Keratinocyte (primary cell): ENCODE data around the gene ASB8. TPM values are rescaled to one million over a fixed set of nuclear protein-coding genes. Genes with fewer than 3 reads are reported as not detected.
"Not testable (repeated sequence)": the region's sequence is repeated elsewhere in the genome, so short reads cannot be mapped to it uniquely, and the experiment has no call there.

ENCODE experiments used
- DNase-seq: peaks from one replicate; pipeline ENCODE4 v3.0.0-alpha.2; 2011; ENCODE audit warnings: low read depth, missing footprints, low spot score
- FAIRE-seq: peaks from 2 replicates; lab custom pipeline; 2011; peaks lifted over from hg19 to GRCh38; lab: Jason Lieb, UNC
- H2AFZ ChIP-seq: 2 replicates; pipeline ENCODE4 v1.6.0; 2012; ENCODE audit warnings: low read length, control low read depth, inconsistent platforms; ENCODE audit not compliant: control insufficient read depth
- H3K27ac ChIP-seq: 2 replicates; pipeline ENCODE4 v1.5.1; 2011; ENCODE audit warnings: low read length; ENCODE audit not compliant: control insufficient read depth, insufficient read depth
- H3K27me3 ChIP-seq: 3 replicates; pipeline ENCODE4 v1.6.0; 2011; ENCODE audit warnings: low read length; ENCODE audit not compliant: control insufficient read depth, insufficient read depth; ENCODE audit errors: extremely low read depth
- H3K36me3 ChIP-seq, 2 experiments: 2 replicates in 1 of 2; 3 replicates in 1 of 2; pipeline ENCODE4 v1.5.1; 2011; ENCODE audit warnings: low read length in 2 of 2, mild to moderate bottlenecking in 1 of 2; ENCODE audit not compliant: control insufficient read depth in 2 of 2, insufficient read depth in 2 of 2; ENCODE audit errors: extremely low read depth in 1 of 2
- H3K4me1 ChIP-seq: 3 replicates; pipeline ENCODE4 v1.5.1; 2011; ENCODE audit warnings: low read length; ENCODE audit not compliant: control insufficient read depth, insufficient read depth; ENCODE audit errors: extremely low read depth
- H3K4me2 ChIP-seq: 3 replicates; pipeline ENCODE4 v1.6.0; 2011; ENCODE audit warnings: low read depth, low read length; ENCODE audit not compliant: control insufficient read depth, insufficient read depth; ENCODE audit errors: extremely low read depth
- H3K4me3 ChIP-seq, 3 experiments: fragments of 200-600 bp in 1 of 3; sonication (generic) in 1 of 3; 2 replicates in 2 of 3; 3 replicates in 1 of 3; pipeline ENCODE4 v1.5.1; 2011 to 2016; ENCODE audit warnings: low read length in 3 of 3, mild to moderate bottlenecking in 3 of 3, control low read depth in 2 of 3, inconsistent platforms in 1 of 3, low read depth in 1 of 3, mixed read lengths in 1 of 3, mixed run types in 1 of 3, moderate library complexity in 1 of 3; ENCODE audit not compliant: control insufficient read depth in 2 of 3, insufficient read depth in 2 of 3; ENCODE audit errors: extremely low read depth in 1 of 3
- H3K79me2 ChIP-seq: 2 replicates; pipeline ENCODE4 v1.6.0; 2012; ENCODE audit warnings: low read length; ENCODE audit not compliant: control insufficient read depth, insufficient read depth
- H3K9ac ChIP-seq: 3 replicates; pipeline ENCODE4 v1.6.0; 2011; ENCODE audit warnings: low read length; ENCODE audit not compliant: control insufficient read depth, insufficient read depth; ENCODE audit errors: extremely low read depth
- H3K9me1 ChIP-seq: 3 replicates; pipeline ENCODE4 v1.6.0; 2011; ENCODE audit warnings: low read length; ENCODE audit not compliant: control insufficient read depth, insufficient read depth; ENCODE audit errors: extremely low read depth
- H3K9me3 ChIP-seq: 2 replicates; pipeline ENCODE4 v1.5.1; 2012; ENCODE audit warnings: low read depth, low read length; ENCODE audit not compliant: control insufficient read depth
- H4K20me1 ChIP-seq: 3 replicates; pipeline ENCODE4 v1.6.0; 2011; ENCODE audit warnings: low read length; ENCODE audit not compliant: control insufficient read depth, insufficient read depth; ENCODE audit errors: extremely low read depth
- CTCF ChIP-seq, 3 experiments: IDR thresholded peaks in 1 of 3; conservative IDR thresholded peaks in 1 of 3; optimal IDR thresholded peaks in 1 of 3; 2 replicates in 2 of 3; 3 replicates in 1 of 3; pipeline versions ENCODE3 to v1.5.1; 2011; ENCODE audit warnings: low read length in 3 of 3, mild to moderate bottlenecking in 3 of 3, moderate library complexity in 2 of 3, control low read depth in 1 of 3, inconsistent platforms in 1 of 3; ENCODE audit not compliant: insufficient read depth in 2 of 3; ENCODE audit errors: extremely low read depth in 1 of 3
- EZH2 ChIP-seq: IDR thresholded peaks from one replicate; pipeline ENCODE4 v1.6.1; 2012; ENCODE audit warnings: inconsistent platforms, mild to moderate bottlenecking, low read length, moderate library complexity
- dilution Hi-C: fragments of 300-500 bp; cut with MboI; formaldehyde crosslinking; loops from one replicate; pipeline ENCODE4 v1.7.0; 2020; ENCODE audit warnings: low sequenced_read_pairs; ENCODE audit not compliant: extremely low pct_ligation_motif_present
- polyA plus RNA-seq, 5 experiments: library from polyadenylated mRNA; depleted of rRNA in 3 of 5; stranded (reverse) in 3 of 5; stranded (forward) in 1 of 5; unstranded in 1 of 5; fragments of >200 nt; gene quantifications; 1 replicate in 1 of 5; 2 replicates in 3 of 5; 3 replicates in 1 of 5; pipeline versions ENCODE4 v1.2.1 to v1.2.3, GENCODE V29; 2011 to 2012; ENCODE audit warnings: missing spikeins in 2 of 5, low read depth in 1 of 5, low replicate concordance in 1 of 5

The ASB8 gene
- polyA plus RNA-seq, 1 donor (not counting 4 experiments of a cell fraction or from before 2014, with no cell fraction given), result 18.4 TPM

GRCh38 chr12:48156652-48157017, 680 bp downstream of the ASB8 start:
- Histone ChIP-seq H3K9me3 (no peaks in the 10 kb centered on the region), H4K20me1 (no peaks in the 10 kb centered on the region), H3K79me2 (peaks cover 9% of the 10 kb centered on the region), H2AFZ (peak overlapping the region; percentile 100), H3K4me2 (peak overlapping the region; percentile 98), H3K9me1 (no peaks in the 10 kb centered on the region), H3K36me3 (peaks cover 0 to 5% of the 10 kb centered on the region in 2 experiments), H3K27me3 (no peaks in the 10 kb centered on the region), H3K27ac (peak overlapping the region; percentile 30), H3K4me1 (peaks cover 13% of the 10 kb centered on the region), H3K4me3 (peak overlapping the region; percentile 67 to 99 (median 98)), H3K9ac (peak overlapping the region; percentile 84)
- no peak for DNase-seq
- FAIRE-seq, result no peak
- dilution Hi-C loops, result no loop called here
- TF ChIP-seq CTCF (optimal IDR thresholded peaks at IDR 0.05 in 1 of 3, IDR thresholded peaks at IDR 0.05 in 1 of 3, conservative IDR thresholded peaks at IDR 0.05 in 1 of 3; ENCODE audit: extremely low read depth in 1 of 3, insufficient read depth in 2 of 3, low read length in 3 of 3) (no peak), EZH2 (no peak)

DNA sequence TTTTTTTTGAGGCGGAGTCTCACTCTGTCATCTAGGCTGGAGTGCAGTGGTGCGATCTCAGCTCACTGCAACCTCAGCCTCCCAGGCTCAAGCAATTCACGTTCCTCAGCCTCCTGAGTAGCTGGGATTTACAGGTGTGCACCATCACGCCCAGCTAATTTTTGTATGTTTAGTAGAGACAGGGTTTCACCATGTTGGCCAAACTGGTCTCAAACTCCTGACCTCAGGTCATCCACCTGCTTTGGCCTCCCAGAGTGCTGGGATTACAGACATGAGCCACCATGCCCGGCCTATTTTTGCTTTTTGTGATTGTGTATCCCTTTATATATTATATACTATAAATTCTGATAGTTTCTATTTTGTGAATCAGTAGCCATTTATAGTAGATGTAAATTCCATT, 1.5 kb downstream of the ASB8 start:
- H3K27ac ChIP-seq, H3K4me3 ChIP-seq, H2AFZ ChIP-seq, H3K9ac ChIP-seq, H3K36me3 ChIP-seq, DNase-seq, dilution Hi-C loops, H4K20me1 ChIP-seq, H3K9me3 ChIP-seq, H3K27me3 ChIP-seq, H3K79me2 ChIP-seq, H3K9me1 ChIP-seq, FAIRE-seq, H3K4me2 ChIP-seq: not testable (repeated sequence)
- peaks cover 13% of the 10 kb centered on the region for H3K4me1 ChIP-seq

- Histone ChIP-seq H3K9me3 (no peaks in the 10 kb centered on the region), H2AFZ (no peak overlapping the region), H4K20me1 (no peaks in the 10 kb centered on the region), H3K79me2 (peaks cover 1% of the 10 kb centered on the region), H3K36me3 (peaks cover 10 to 17% of the 10 kb centered on the region in 2 experiments), H3K4me3 (no peak overlapping the region), H3K27ac (no peak overlapping the region), H3K9ac (no peak overlapping the region), H3K27me3 (no peaks in the 10 kb centered on the region), H3K4me1 (peaks cover under 1% of the 10 kb centered on the region), H3K9me1 (no peaks in the 10 kb centered on the region), H3K4me2 (no peak overlapping the region)
- TF ChIP-seq CTCF (optimal IDR thresholded peaks at IDR 0.05 in 1 of 3, IDR thresholded peaks at IDR 0.05 in 1 of 3, conservative IDR thresholded peaks at IDR 0.05 in 1 of 3; ENCODE audit: extremely low read depth in 1 of 3, insufficient read depth in 2 of 3, low read length in 3 of 3) (no peak), EZH2 (no peak)
- dilution Hi-C loops, result no loop called here
- DNase-seq, result no peak
- no peak for FAIRE-seq
Measured at GRCh38 chr12:48151103-48151771, 6.1 kb downstream of the ASB8 start.
